ENCODE measurements around the gene MAZ.
A peak's percentile ranks its signal among the peaks of the same experiment; 100 is the strongest.

DNA sequence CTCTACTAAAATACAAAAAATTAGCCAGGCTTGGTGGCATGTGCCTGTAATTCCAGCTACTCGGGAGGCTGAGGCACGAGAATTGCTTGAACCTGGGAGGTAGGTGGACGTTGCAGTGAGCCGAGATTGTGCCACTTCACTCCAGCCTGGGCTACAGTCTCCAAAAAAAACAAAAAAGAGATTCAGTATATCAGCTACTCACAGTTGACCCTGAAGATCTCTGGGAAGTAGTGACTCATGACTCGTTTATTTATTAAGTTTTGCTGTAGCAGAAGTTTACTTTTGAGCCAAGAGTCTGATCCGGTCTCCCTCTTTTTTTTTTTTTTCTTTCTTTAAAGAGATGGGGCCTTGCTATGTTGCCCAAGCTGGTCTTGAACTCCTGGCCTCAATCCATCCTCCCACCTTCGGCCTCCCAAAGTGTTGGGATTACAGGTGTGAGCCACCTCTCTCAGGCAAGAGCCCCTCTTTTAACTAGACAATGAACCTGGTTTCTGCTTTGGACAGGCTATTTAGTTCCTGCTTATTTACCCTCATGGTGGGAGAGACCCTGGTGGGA is 18.3 kb downstream of the MAZ start:
- TF ChIP-seq CTCF (IDR thresholded peaks at IDR 0.05; ENCODE audit: insufficient read depth, low read length) = no peak
- TF ChIP-seq, protein P1, sequence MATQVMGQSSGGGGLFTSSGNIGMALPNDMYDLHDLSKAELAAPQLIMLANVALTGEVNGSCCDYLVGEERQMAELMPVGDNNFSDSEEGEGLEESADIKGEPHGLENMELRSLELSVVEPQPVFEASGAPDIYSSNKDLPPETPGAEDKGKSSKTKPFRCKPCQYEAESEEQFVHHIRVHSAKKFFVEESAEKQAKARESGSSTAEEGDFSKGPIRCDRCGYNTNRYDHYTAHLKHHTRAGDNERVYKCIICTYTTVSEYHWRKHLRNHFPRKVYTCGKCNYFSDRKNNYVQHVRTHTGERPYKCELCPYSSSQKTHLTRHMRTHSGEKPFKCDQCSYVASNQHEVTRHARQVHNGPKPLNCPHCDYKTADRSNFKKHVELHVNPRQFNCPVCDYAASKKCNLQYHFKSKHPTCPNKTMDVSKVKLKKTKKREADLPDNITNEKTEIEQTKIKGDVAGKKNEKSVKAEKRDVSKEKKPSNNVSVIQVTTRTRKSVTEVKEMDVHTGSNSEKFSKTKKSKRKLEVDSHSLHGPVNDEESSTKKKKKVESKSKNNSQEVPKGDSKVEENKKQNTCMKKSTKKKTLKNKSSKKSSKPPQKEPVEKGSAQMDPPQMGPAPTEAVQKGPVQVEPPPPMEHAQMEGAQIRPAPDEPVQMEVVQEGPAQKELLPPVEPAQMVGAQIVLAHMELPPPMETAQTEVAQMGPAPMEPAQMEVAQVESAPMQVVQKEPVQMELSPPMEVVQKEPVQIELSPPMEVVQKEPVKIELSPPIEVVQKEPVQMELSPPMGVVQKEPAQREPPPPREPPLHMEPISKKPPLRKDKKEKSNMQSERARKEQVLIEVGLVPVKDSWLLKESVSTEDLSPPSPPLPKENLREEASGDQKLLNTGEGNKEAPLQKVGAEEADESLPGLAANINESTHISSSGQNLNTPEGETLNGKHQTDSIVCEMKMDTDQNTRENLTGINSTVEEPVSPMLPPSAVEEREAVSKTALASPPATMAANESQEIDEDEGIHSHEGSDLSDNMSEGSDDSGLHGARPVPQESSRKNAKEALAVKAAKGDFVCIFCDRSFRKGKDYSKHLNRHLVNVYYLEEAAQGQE (IDR thresholded peaks at IDR 0.05; ENCODE audit: insufficient replicate concordance, low read depth) = no peak
- TF ChIP-seq POLR2AphosphoS5 (IDR thresholded peaks at IDR 0.05; ENCODE audit: low read depth) = 0 out of 2 replicates have a peak, but pooled peaks have one; percentile 16
- TF ChIP-seq GABPA (IDR thresholded peaks at IDR 0.05; ENCODE audit: low read depth) = no peak

Data from HL-60 (cell line).